ENCODE results near the gene TOB1. TPM values are rescaled to one million over a fixed set of nuclear protein-coding genes. Genes with fewer than 3 reads are reported as not detected.
"Not testable (repeated sequence)": the region's sequence is repeated elsewhere in the genome, so short reads cannot be mapped to it uniquely, and the experiment has no call there.

The TOB1 gene
- total RNA-seq, 4 donors from 2014 or later, result 28.8 to 79.7 (median 37.0) TPM

DNA sequence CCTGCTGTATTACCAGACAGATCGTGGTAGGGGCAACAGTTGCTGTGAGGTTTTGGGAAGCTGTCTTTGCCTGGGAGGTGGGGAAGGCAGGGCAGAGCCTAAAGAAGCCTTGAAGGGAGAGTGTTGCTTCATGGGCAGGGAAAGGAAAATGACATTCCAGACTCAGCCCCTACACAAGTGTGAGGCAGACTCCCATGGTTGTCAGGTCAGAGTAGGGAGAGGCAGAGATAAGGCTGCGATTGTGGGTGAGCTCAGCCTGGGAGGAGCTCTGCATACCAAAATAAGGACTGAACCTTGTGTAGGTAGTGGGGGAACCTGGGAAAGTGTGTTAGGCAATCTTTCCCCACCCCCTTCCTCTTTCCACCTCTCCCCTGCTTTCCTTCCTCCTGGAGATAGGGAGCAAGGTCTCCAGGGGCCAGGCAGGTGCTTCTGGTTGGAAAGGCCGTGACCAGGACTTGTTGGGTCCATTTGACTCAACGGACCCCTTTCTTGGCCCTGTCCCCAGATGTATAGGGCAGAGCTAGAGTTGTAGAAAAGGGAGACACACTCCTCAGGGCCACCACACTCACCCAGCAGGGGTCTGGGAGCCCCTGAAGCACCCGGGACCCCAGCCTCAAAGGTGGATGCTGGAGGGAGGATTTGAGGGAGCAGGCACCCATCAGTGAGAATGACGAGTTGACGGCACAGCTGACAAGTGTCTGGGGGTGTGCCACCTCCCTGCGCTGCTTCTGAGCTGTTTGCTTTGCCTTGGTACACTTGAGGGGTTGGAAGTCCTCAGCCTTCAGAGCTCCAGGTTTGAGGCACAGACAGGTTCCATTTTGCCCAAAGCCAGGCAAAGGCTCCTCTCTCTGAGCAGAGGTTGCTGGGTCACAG, 18.5 kb upstream of the TOB1 start:
- DNase-seq (ENCODE audit: low spot score) (no peak), ATAC-seq (ENCODE audit: low FRiP score) (peak; percentile 92)
- TF ChIP-seq, protein P1, sequence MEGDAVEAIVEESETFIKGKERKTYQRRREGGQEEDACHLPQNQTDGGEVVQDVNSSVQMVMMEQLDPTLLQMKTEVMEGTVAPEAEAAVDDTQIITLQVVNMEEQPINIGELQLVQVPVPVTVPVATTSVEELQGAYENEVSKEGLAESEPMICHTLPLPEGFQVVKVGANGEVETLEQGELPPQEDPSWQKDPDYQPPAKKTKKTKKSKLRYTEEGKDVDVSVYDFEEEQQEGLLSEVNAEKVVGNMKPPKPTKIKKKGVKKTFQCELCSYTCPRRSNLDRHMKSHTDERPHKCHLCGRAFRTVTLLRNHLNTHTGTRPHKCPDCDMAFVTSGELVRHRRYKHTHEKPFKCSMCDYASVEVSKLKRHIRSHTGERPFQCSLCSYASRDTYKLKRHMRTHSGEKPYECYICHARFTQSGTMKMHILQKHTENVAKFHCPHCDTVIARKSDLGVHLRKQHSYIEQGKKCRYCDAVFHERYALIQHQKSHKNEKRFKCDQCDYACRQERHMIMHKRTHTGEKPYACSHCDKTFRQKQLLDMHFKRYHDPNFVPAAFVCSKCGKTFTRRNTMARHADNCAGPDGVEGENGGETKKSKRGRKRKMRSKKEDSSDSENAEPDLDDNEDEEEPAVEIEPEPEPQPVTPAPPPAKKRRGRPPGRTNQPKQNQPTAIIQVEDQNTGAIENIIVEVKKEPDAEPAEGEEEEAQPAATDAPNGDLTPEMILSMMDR (IDR thresholded peaks at IDR 0.05), result no peak

DNA sequence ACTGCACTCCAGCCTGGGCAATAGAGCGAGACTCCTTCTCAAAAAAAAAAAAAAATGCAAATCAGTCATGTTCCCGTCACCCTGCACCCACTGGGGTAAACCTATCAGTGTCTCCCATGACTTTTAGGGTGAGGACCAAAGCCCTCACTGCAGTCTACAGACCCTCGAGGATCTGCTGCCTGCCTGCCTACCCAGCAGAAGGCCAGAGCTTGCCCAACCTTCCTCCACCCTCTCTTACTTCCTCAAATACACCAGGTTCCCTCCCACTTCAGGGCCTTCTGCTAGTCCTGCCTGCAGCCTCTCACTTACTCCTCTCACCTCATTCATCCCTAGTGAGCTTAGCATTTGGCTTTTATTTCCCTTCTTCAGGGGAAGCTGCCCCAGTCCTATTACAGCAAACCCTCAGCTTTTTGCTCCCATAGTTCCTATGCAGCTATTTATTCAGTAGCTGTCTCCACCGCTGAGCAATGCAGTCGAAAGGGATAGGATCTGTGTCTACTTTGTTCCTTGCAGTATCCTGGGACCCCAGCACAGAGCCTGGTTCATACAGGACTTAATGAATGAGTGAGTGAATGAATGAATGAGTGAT, 17.8 kb upstream of the TOB1 start:
- ATAC-seq (ENCODE audit: low FRiP score), result peak; percentile 12
- TF ChIP-seq, protein P1 (IDR thresholded peaks at IDR 0.05), result no peak
- no peak for DNase-seq (ENCODE audit: low spot score)

DNA sequence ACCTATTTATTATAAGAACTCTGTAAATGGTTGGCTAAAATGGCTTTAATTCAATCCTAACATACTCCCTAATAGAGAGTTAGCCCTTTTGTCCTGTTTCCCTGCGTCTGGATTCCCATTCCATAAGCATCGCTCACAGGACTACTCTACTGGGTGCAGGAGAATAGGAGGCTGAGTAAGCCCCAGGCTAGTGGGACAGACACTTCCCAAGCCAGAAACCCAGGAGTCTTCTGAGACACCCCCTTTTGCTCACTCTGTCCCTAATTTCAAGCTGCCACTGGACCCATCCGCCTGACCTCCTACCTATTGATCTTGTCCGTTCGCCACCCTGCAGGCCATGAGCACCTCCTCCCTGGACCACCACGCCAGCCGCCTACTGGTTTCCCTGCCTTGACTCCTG, 16.7 kb upstream of the TOB1 start:
- ATAC-seq (ENCODE audit: low FRiP score) (peak; percentile 58), DNase-seq (ENCODE audit: low spot score) (no peak)
- TF ChIP-seq, protein P1 (IDR thresholded peaks at IDR 0.05), result no peak

DNA sequence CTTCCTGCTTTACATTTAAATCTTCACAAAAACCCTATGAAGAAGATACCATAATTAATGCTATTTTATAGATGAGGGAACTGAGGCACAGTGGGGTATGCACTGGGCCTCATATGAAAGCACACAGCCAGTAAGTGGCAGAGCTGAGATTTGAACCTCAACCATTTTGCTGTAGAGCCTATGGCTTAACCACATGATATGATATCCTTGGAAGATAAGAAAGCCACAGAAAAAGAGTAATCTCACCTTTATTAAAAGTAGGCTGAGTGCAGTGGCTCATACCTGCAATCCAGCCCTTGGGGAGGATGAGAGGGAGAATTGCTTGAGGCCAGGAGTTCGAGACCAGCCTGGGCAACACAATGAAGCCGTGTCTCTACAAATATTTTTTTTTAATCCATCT, 15.0 kb upstream of the TOB1 start:
- ATAC-seq (ENCODE audit: low FRiP score) (no peak), DNase-seq (ENCODE audit: low spot score) (no peak)
- TF ChIP-seq, protein P1 (IDR thresholded peaks at IDR 0.05), result no peak

DNA sequence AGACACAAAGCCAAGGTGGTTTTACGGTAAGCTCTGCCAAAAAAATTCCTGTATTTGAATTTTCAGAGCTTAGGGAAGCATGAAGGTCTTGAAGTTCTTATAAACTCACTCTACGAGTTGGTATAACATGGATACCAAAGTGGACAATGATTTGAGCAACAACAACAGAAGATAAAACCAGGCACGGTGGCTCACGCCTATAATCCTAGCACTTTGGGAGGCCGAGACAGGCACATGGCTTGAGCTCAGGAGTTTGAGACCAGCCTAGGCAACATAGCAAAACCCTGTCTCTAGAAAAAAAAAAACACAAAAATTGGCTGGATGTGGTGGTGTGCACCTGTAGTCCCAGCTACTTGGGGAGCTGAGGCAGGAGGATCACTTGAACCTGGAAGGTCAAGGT, 12.9 kb upstream of the TOB1 start:
- DNase-seq (ENCODE audit: low spot score) (no peak), ATAC-seq (ENCODE audit: low FRiP score) (no peak)
- TF ChIP-seq, protein P1 (IDR thresholded peaks at IDR 0.05), result no peak

DNA sequence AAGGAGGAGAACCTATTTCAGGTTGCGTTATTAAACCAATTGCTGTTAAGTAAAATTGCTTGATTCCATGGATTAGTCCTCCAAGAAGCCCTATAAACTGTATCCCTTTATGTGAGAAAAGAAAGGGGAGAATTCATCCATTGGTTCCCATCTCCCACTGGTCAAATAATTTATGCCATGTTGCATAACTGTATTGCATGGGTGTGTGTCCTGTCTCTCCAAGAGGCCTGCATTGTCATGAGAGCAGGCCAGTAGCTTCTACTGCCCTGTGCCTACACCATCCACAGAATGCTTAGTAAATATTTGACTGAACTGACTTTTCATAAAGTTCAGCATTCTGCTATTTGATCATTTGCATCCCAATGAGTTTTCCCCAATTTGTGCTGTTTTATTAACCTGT, 11.7 kb upstream of the TOB1 start:
- TF ChIP-seq, protein P1 (IDR thresholded peaks at IDR 0.05), result no peak
- ATAC-seq (ENCODE audit: low FRiP score), result no peak
- DNase-seq (ENCODE audit: low spot score), result no peak

DNA sequence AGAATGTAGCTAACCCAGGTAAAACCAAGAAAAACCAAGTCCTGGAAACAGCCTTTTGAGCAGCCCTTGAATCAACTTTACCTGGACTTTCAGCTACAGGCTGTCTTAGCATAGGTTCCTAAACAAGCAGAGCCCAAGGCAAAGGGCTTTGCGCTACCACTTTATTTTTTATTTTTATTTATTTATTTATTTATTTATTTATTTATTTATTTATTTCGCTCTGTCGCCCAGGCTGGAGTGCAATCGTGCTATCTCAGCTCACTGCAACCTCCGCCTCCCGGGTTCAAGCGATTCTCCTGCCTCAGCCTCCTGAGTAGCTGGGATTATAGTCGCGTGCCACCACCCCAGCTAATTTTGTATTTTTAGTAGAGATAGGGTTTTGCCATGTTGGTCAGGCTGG, 10.9 kb upstream of the TOB1 start:
- not testable (repeated sequence) for ATAC-seq (ENCODE audit: low FRiP score); DNase-seq (ENCODE audit: low spot score)
